ENCODE results near the gene PTPRM.

GRCh38 chr18:8373486-8373885 lies 806.4 kb downstream of the PTPRM start:
- TF ChIP-seq, protein P1, sequence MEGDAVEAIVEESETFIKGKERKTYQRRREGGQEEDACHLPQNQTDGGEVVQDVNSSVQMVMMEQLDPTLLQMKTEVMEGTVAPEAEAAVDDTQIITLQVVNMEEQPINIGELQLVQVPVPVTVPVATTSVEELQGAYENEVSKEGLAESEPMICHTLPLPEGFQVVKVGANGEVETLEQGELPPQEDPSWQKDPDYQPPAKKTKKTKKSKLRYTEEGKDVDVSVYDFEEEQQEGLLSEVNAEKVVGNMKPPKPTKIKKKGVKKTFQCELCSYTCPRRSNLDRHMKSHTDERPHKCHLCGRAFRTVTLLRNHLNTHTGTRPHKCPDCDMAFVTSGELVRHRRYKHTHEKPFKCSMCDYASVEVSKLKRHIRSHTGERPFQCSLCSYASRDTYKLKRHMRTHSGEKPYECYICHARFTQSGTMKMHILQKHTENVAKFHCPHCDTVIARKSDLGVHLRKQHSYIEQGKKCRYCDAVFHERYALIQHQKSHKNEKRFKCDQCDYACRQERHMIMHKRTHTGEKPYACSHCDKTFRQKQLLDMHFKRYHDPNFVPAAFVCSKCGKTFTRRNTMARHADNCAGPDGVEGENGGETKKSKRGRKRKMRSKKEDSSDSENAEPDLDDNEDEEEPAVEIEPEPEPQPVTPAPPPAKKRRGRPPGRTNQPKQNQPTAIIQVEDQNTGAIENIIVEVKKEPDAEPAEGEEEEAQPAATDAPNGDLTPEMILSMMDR (IDR thresholded peaks at IDR 0.05): no peak
- no peak for TF ChIP-seq POLR2A (IDR thresholded peaks at IDR 0.05)
